KOPT-K1 (cell line): ENCODE measurements around the gene SDCCAG8.
A peak's percentile ranks its signal among the peaks of the same experiment; 100 is the strongest.
"Not testable (repeated sequence)": the region's sequence is repeated elsewhere in the genome, so short reads cannot be mapped to it uniquely, and the experiment has no call there.

ENCODE experiments used
- H3K27ac ChIP-seq: fragments of 200-600 bp; sonication (generic); 2 replicates; pipeline ENCODE4 v1.5.1; 2016; ENCODE audit warnings: antibody characterized with exemption, mild to moderate bottlenecking, low read depth, low read length; ENCODE audit not compliant: poor library complexity, severe bottlenecking
- H3K36me3 ChIP-seq: fragments of 200-600 bp; sonication (generic); 2 replicates; pipeline ENCODE4 v1.5.1; 2017; ENCODE audit warnings: antibody characterized with exemption, mild to moderate bottlenecking, low read length, moderate library complexity; ENCODE audit not compliant: insufficient read depth
- H3K9me3 ChIP-seq: fragments of 200-600 bp; sonication (generic); 2 replicates; pipeline ENCODE4 v1.5.1; 2017; ENCODE audit warnings: antibody characterized with exemption, low read length, mild to moderate bottlenecking; ENCODE audit not compliant: insufficient read depth, poor library complexity, severe bottlenecking

The SDCCAG8 gene

GRCh38 chr1:243320224-243320623, 64.4 kb downstream of the SDCCAG8 start:
- H3K9me3 ChIP-seq: no peaks in the 10 kb centered on the region

GRCh38 chr1:243322326-243322725, 66.5 kb downstream of the SDCCAG8 start:
- Histone ChIP-seq H3K36me3 (peaks cover 6% of the 10 kb centered on the region; the same call in 1 of the 2 replicates), H3K27ac (no peak overlapping the region), H3K9me3 (no peaks in the 10 kb centered on the region)

More at GRCh38 chr1:243320224-243320623, 64.4 kb downstream of the SDCCAG8 start:
- Histone ChIP-seq H3K36me3 (peaks cover 6% of the 10 kb centered on the region; the same call in 1 of the 2 replicates), H3K27ac (no peak overlapping the region)

GRCh38 chr1:243323491-243323890, 67.7 kb downstream of the SDCCAG8 start:
- H3K9me3 ChIP-seq: no peaks in the 10 kb centered on the region
- H3K36me3 ChIP-seq: peaks cover 4% of the 10 kb centered on the region; the same call in 1 of the 2 replicates
- no peak overlapping the region for H3K27ac ChIP-seq

GRCh38 chr1:243325305-243325890, 69.6 kb downstream of the SDCCAG8 start:
- Histone ChIP-seq H3K27ac (no peak overlapping the region), H3K36me3 (no peaks in the 10 kb centered on the region), H3K9me3 (no peaks in the 10 kb centered on the region)

GRCh38 chr1:243332440-243332839, 76.6 kb downstream of the SDCCAG8 start:
- H3K9me3 ChIP-seq: no peaks in the 10 kb centered on the region
- H3K27ac ChIP-seq: no peak overlapping the region
- H3K36me3 ChIP-seq: peaks cover 22% of the 10 kb centered on the region

DNA sequence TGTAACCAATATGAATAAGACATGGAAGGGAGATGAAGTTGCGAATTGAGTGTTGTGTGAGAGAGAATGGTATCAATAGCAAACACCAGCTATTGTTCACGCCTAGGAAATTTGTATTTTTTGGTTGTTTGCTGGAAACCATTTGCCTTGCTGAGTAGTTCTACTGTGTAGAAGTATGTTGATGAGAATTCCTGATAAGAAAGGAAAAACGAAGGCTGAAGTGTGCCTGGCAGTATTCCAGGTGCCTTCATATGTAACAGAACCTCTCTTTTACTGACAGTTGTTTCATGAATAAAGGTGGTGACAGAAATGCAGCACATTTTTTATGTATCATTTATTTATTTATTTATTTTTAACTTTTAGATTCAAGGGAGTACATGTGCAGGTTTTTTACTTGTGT, 79.5 kb downstream of the SDCCAG8 start:
- H3K9me3 ChIP-seq: no peaks in the 10 kb centered on the region
- no peak overlapping the region for H3K27ac ChIP-seq
- peaks cover 22% of the 10 kb centered on the region for H3K36me3 ChIP-seq

GRCh38 chr1:243336163-243336562, 80.3 kb downstream of the SDCCAG8 start:
- H3K36me3 ChIP-seq: peaks cover 18% of the 10 kb centered on the region
- no peaks in the 10 kb centered on the region for H3K9me3 ChIP-seq
- H3K27ac ChIP-seq: no peak overlapping the region

DNA sequence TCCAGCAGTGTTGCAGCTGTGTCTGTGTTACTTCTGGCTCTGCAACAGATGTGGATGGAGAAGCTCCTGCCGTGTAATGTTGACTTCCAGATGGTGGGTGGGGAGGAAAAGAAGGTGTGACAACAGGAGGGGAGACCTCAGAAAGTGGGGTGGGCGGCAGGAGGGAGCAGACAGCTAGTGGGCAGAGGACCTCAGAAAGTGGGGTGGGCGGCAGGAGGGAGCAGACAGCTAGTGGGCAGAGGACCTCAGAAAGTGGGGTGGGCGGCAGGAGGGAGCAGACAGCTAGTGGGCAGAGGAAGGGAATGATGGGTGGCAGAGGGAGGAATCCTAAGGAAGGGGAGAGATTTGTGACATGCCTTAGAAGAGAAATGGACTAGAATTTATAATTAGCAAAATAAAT, 83.0 kb downstream of the SDCCAG8 start:
- not testable (repeated sequence) for H3K36me3 ChIP-seq, H3K9me3 ChIP-seq, H3K27ac ChIP-seq

- Histone ChIP-seq H3K9me3 (no peaks in the 10 kb centered on the region), H3K27ac (no peak overlapping the region), H3K36me3 (peaks cover 4% of the 10 kb centered on the region; the same call in 1 of the 2 replicates)
These were observed 85.2 kb downstream of the SDCCAG8 start for GRCh38 chr1:243341074-243341473.

DNA sequence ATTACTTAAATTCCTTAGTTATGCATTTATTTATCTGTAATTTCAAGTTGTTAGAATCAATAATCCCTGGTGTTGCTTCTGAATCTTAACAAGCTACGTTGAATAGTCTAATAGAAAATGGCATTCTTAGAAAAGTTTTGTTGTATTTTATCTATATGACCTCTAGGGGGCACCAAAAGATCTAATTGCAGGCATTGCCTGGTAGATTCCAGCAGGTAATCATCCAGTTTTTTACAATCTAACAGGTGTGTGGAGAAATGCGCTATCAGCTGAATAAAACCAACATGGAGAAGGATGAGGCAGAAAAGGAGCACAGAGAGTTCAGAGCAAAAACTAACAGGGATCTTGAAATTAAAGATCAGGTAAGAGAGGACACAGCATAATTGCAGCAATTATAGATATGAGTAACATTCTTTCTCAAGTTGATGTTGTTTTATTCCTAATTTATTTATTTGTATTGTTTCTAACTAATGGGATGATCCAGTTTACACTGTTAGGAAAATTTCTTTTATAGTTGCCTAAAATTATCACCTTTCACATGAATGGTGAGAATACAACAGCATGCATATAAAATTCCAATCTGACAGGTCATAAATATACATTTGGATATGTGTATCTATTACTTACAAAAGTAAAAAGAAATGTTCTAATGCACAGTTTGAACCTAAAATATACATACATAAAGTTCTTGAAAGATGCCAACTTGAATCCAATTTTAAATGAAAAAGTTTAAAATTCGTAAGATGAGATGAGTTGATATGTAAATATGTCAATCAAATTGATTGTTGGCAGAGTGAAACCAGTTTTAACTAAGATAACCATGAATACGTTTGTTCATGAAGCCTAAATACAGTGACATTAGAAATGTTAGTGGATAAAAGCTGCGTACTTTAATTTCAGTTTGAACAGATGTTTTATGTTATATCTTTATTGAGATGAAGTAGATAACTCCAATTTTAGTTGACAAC, 88.4 kb downstream of the SDCCAG8 start:
- no peak overlapping the region for H3K27ac ChIP-seq
- no peaks in the 10 kb centered on the region for H3K9me3 ChIP-seq
- 0 out of 2 replicates have a peak, but pooled peaks cover 3% of the 10 kb centered on the region for H3K36me3 ChIP-seq

DNA sequence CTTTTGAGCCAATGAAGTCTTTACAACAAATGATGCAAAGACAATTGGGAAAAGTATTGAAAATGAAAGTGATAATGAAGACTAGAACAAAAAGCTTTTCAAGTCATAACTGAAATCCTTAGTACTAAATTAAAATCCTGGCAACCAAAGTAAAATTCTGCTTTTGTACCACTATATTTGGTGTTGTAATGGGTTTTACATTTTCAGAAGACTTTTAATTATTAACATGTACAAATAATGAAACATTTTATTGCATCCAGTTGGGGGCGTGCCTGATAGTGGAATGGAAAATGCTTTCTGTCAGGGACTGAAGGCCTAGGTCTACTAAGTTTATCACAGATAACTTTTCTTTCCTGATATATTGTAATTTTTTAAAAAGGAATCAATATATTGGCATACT, 89.4 kb downstream of the SDCCAG8 start:
- 0 out of 2 replicates have a peak, but pooled peaks cover 3% of the 10 kb centered on the region for H3K36me3 ChIP-seq
- H3K9me3 ChIP-seq: no peaks in the 10 kb centered on the region
- H3K27ac ChIP-seq: peak overlapping the region; percentile 6

GRCh38 chr1:243346016-243346415, 90.2 kb downstream of the SDCCAG8 start:
- H3K9me3 ChIP-seq: no peaks in the 10 kb centered on the region
- no peak overlapping the region for H3K27ac ChIP-seq
- 0 out of 2 replicates have a peak, but pooled peaks cover 3% of the 10 kb centered on the region for H3K36me3 ChIP-seq

DNA sequence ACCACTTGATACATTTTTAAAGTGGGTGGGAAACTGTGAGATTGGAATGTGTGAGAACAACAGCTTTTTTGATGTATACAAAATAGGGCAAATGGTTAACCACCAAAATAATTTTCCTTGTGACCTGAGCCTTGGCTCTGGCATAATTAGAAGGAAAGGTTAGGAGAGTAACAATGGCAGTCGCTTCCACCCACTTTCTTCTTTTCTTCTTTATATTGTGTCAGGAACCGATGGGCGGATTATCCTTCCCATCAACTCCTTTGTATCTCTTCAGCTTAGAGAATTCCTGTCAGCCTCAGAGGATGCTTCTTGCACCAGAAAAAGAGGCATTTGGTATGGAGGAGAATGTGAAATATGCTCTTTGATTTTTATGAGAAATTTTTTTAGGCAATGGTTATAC, 90.6 kb downstream of the SDCCAG8 start:
- Histone ChIP-seq H3K27ac (no peak overlapping the region), H3K9me3 (no peaks in the 10 kb centered on the region), H3K36me3 (0 out of 2 replicates have a peak, but pooled peaks cover 3% of the 10 kb centered on the region)

- H3K9me3 ChIP-seq: no peaks in the 10 kb centered on the region
- H3K36me3 ChIP-seq: 0 out of 2 replicates have a peak, but pooled peaks cover 3% of the 10 kb centered on the region
- no peak overlapping the region for H3K27ac ChIP-seq
These were observed 92.5 kb downstream of the SDCCAG8 start for GRCh38 chr1:243348331-243348730.

- Histone ChIP-seq H3K36me3 (0 out of 2 replicates have a peak, but pooled peaks cover 3% of the 10 kb centered on the region), H3K27ac (no peak overlapping the region), H3K9me3 (no peaks in the 10 kb centered on the region)
These were observed 93.3 kb downstream of the SDCCAG8 start for GRCh38 chr1:243349128-243349527.
